Subcutaneous adipose tissue (tissue), 4 donors: ENCODE measurements around the gene OR2J1. TPM values are rescaled to one million over a fixed set of nuclear protein-coding genes. Genes with fewer than 3 reads are reported as not detected.

Experiments
- CTCF ChIP-seq: fragments of 450-650 bp; IDR thresholded peaks from one replicate; pipeline ENCODE4 v1.5.1; 2016; ENCODE audit warnings: low read depth, mild to moderate bottlenecking, control low read depth, antibody characterized with exemption, moderate library complexity
- total RNA-seq, 4 donors: library from RNA; depleted of rRNA; stranded (reverse); fragments of >200 nt; gene quantifications; one replicate each; pipeline ENCODE4 v1.1.0, GENCODE V29; 2016

Gene OR2J1
- total RNA-seq, 4 donors from 2014 or later: not detected

DNA sequence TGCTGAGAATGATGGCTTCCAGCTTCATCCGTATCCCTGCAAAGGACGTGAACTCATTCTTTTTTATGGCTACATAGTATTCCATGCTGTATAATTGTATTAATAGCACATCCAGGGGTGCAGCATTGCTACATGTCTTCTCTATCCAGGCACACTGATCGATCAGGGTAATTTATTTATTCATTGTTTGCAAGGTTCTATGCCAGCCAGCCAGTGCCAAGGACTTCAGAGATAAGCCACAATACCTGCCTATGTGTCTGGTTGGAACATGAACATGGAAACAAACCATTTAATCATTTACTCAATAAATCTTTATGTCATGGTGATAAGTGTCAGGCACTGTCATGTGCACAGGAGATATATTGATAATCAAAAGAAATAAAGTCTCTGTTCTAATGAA, 6.3 kb upstream of the OR2J1 start:
- no peak for TF ChIP-seq CTCF

GRCh38 chr6:29097803-29098202, 1.5 kb upstream of the OR2J1 start:
- TF ChIP-seq CTCF: no peak

DNA sequence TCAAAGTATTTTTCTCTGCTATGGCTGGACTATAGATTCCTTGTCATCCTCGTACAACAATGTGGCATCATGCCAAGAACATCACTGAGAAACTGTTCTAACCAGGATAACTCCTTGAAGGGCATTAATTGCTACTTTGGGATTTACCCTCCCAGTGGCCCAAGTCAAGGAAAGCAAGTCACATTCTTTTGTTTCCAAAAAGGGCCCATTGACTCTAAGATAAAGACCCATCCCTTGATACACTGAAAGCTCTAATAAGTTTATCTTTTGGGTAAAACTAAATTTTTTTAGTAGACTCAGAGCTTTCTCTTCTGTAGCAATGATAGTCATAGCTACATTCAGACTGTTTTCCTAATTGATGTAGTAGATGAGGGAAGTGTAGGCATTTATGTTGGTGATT, 8.5 kb downstream of the OR2J1 start, which contains the start of gene OR2J3:
Gene OR2J3 (plus strand): TSS at position 301 of the 400 bp plus-strand sequence. CDS start 3,833 bp downstream, outside the sequence.
- no peak for TF ChIP-seq CTCF

DNA sequence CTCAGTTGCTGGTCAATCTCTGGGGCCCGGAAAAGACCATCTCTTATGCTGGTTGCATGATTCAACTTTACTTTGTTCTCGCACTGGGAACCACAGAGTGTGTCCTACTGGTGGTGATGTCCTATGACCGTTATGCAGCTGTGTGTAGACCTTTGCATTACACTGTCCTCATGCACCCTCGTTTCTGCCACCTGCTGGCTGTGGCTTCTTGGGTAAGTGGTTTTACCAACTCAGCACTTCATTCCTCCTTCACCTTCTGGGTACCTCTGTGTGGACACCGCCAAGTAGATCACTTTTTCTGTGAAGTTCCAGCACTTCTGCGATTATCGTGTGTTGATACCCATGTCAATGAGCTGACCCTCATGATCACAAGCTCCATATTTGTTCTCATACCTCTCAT, 12.8 kb downstream of the OR2J1 start:
- no peak for TF ChIP-seq CTCF

GRCh38 chr6:29129326-29130012, 30.2 kb downstream of the OR2J1 start:
- TF ChIP-seq CTCF: no peak

GRCh38 chr6:29130644-29131043, 31.4 kb downstream of the OR2J1 start:
- no peak for TF ChIP-seq CTCF

- TF ChIP-seq CTCF: no peak
Observed at GRCh38 chr6:29131691-29132090, 32.4 kb downstream of the OR2J1 start.
